Measurements from ENCODE around the gene TBX2.

Gene TBX2

DNA sequence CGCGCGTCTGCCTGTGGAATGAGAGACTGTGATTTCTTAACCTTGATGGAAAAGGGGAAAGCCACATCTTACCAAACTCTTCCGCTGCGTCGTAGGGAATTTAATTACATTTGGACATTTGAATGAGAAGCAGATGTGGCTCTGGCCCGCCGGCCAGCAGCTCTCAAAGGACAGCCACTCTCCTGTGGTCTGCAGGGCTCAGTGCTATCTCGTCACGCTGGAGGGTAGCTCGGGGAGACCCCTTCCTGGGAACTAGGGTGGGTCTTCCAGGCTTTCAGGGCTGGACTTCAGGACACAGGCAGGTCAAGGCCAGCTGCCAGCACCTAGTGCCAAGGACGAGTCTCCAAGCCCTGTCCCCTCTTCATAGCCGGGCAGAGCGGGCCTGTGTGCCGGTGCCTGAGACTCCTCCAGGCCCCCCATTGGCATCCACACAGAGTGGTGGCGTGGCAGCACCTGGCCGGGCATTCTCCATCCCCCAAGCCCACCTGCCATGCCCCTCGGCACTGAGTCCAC lies 15.9 kb upstream of the TBX2 start:
- H3K4me3 ChIP-seq (ENCODE audit: low read length) = no peak overlapping the region
- H3K4me1 ChIP-seq (ENCODE audit: control insufficient read depth, low read length) = no peaks in the 10 kb centered on the region
- no peaks in the 10 kb centered on the region for H3K9me2 ChIP-seq (replicated peaks; ENCODE audit: control insufficient read depth, low read length)
- no peaks in the 10 kb centered on the region for H4K20me1 ChIP-seq (ENCODE audit: control insufficient read depth, insufficient read depth, low read depth, low read length)
- H3K36me3 ChIP-seq (ENCODE audit: control insufficient read depth, low read length) = no peaks in the 10 kb centered on the region
- no peaks in the 10 kb centered on the region for H3K27me3 ChIP-seq (ENCODE audit: control insufficient read depth, low read length)
- no peak overlapping the region for H3K4me2 ChIP-seq (ENCODE audit: low read length)
- TF ChIP-seq EZH2phosphoT487 (IDR thresholded peaks at IDR 0.05; ENCODE audit: borderline replicate concordance, low read length) = no peak
- TF ChIP-seq, protein P1, sequence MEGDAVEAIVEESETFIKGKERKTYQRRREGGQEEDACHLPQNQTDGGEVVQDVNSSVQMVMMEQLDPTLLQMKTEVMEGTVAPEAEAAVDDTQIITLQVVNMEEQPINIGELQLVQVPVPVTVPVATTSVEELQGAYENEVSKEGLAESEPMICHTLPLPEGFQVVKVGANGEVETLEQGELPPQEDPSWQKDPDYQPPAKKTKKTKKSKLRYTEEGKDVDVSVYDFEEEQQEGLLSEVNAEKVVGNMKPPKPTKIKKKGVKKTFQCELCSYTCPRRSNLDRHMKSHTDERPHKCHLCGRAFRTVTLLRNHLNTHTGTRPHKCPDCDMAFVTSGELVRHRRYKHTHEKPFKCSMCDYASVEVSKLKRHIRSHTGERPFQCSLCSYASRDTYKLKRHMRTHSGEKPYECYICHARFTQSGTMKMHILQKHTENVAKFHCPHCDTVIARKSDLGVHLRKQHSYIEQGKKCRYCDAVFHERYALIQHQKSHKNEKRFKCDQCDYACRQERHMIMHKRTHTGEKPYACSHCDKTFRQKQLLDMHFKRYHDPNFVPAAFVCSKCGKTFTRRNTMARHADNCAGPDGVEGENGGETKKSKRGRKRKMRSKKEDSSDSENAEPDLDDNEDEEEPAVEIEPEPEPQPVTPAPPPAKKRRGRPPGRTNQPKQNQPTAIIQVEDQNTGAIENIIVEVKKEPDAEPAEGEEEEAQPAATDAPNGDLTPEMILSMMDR (IDR thresholded peaks at IDR 0.05; ENCODE audit: low read depth, low read length, poor library complexity, severe bottlenecking) = no peak
- no peaks in the 10 kb centered on the region for H3K9me3 ChIP-seq (ENCODE audit: control insufficient read depth, insufficient read depth, low read length)
- H3K79me2 ChIP-seq (ENCODE audit: control insufficient read depth, low read length) = no peaks in the 10 kb centered on the region
- H3F3A ChIP-seq (ENCODE audit: control insufficient read depth, insufficient read depth) = no peaks in the 10 kb centered on the region
- H3K27ac ChIP-seq (ENCODE audit: low read depth, low read length) = no peak overlapping the region

DNA sequence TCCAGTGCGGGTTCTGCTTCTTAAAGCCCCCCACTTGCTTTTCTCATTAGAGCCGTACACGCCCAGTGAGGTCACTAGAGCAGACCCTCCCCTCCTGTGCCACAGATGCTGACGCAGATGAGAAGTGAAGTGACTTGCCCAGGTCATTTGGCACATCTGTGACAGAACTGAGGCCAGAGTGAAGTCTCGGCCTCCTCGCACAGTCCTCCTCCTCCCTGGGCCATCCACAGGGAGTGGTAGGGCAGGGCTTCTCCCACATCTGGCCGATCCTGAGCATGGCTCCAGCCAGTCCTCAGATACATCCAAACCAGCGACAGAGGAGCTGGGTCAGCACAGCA lies 15.3 kb upstream of the TBX2 start:
- H3K4me1 ChIP-seq (ENCODE audit: control insufficient read depth, low read length) = no peaks in the 10 kb centered on the region
- no peaks in the 10 kb centered on the region for H3K9me3 ChIP-seq (ENCODE audit: control insufficient read depth, insufficient read depth, low read length)
- no peak overlapping the region for H3K4me3 ChIP-seq (ENCODE audit: low read length)
- H3K9me2 ChIP-seq (replicated peaks; ENCODE audit: control insufficient read depth, low read length) = no peaks in the 10 kb centered on the region
- H3K79me2 ChIP-seq (ENCODE audit: control insufficient read depth, low read length) = no peaks in the 10 kb centered on the region
- TF ChIP-seq EZH2phosphoT487 (IDR thresholded peaks at IDR 0.05; ENCODE audit: borderline replicate concordance, low read length) = no peak
- TF ChIP-seq, protein P1 (IDR thresholded peaks at IDR 0.05; ENCODE audit: low read depth, low read length, poor library complexity, severe bottlenecking) = no peak
- no peaks in the 10 kb centered on the region for H4K20me1 ChIP-seq (ENCODE audit: control insufficient read depth, insufficient read depth, low read depth, low read length)
- no peaks in the 10 kb centered on the region for H3K36me3 ChIP-seq (ENCODE audit: control insufficient read depth, low read length)
- no peak overlapping the region for H3K4me2 ChIP-seq (ENCODE audit: low read length)
- H3K27me3 ChIP-seq (ENCODE audit: control insufficient read depth, low read length) = no peaks in the 10 kb centered on the region
- no peaks in the 10 kb centered on the region for H3F3A ChIP-seq (ENCODE audit: control insufficient read depth, insufficient read depth)
- H3K27ac ChIP-seq (ENCODE audit: low read depth, low read length) = no peak overlapping the region

DNA sequence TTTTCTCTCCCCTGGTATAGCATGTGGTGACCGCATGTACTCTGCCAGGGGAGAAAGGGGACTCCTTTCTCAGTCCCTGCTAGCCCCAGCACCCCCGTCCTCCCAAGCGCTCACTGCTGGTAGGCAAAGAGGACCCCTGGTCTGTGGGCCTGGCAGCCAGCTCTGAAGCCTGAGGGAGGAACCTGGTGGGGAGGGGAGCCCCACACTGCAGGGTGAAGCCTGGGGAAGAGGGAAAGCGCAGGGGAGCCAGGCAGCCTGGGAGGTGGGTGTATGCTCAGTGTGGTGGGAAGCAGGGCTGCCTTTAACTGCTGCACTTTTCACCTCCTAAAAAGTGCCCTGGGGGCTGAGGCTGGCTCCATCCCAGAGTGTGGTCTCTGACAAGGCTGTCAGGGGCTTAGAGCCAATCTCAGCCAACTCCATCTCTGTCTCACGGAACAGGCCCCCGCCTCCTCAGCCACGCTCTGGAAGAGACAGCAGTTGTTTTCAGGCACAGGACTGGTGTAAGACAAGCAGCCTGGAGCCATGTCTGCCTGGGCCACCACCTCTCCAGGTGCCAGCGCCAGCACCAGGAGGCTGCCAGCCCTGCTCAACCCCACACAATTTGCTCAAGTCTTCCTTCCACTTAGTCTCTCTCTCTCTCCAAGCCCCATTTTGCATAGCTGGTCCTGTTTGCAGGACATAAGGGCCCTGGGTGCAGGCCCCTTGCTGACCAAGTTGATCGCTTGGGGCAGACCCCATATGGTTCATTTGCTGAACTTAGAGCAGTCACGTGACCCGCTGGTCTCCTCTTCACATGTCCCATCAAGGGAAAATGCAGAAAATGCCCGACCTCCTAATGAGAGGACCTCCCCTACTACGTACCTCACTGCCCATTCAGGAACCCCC lies 14.7 kb upstream of the TBX2 start:
- no peaks in the 10 kb centered on the region for H3K36me3 ChIP-seq (ENCODE audit: control insufficient read depth, low read length)
- H3K79me2 ChIP-seq (ENCODE audit: control insufficient read depth, low read length) = no peaks in the 10 kb centered on the region
- no peak overlapping the region for H3K27ac ChIP-seq (ENCODE audit: low read depth, low read length)
- H3K4me1 ChIP-seq (ENCODE audit: control insufficient read depth, low read length) = no peaks in the 10 kb centered on the region
- H3K9me3 ChIP-seq (ENCODE audit: control insufficient read depth, insufficient read depth, low read length) = no peaks in the 10 kb centered on the region
- H4K20me1 ChIP-seq (ENCODE audit: control insufficient read depth, insufficient read depth, low read depth, low read length) = no peaks in the 10 kb centered on the region
- no peaks in the 10 kb centered on the region for H3F3A ChIP-seq (ENCODE audit: control insufficient read depth, insufficient read depth)
- H3K9me2 ChIP-seq (replicated peaks; ENCODE audit: control insufficient read depth, low read length) = no peaks in the 10 kb centered on the region
- no peaks in the 10 kb centered on the region for H3K27me3 ChIP-seq (ENCODE audit: control insufficient read depth, low read length)
- no peak overlapping the region for H3K4me3 ChIP-seq (ENCODE audit: low read length)
- H3K4me2 ChIP-seq (ENCODE audit: low read length) = no peak overlapping the region
- no peak for TF ChIP-seq EZH2phosphoT487 (IDR thresholded peaks at IDR 0.05; ENCODE audit: borderline replicate concordance, low read length)

DNA sequence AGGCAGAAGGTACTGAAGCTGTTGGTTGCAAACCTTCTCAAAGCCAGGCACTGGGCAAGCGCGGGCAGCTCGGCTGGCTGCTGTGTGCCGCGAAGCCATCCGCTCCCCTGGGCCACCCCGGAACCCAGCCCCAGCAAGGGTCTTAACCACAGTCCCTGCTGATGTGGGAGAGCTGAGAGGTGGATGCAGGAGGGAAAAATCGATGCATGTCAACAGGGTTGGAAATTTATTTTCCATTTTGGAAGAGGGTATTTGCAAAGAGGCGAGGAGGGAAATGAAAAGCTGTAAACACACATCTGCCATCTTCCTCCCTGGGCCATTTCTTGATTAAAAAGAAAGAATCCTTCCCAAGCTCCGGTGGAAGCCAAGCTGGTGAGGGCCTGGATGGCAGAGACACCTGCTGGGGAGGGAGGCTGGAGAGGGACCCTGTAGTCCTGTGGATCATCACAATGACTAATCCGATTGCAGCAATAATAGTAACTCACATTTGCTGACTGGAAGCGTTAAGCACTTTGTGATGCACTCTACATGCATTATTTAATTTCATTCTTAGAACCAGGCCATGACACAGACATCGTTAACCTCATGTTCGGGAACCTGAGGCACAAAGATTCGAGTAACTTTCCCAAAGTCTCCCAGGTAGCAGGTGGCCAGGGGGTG lies 13.9 kb upstream of the TBX2 start:
- Histone ChIP-seq H3K36me3 (ENCODE audit: control insufficient read depth, low read length) (no peaks in the 10 kb centered on the region), H3K9me3 (ENCODE audit: control insufficient read depth, insufficient read depth, low read length) (no peaks in the 10 kb centered on the region), H3K4me2 (ENCODE audit: low read length) (no peak overlapping the region), H3K27ac (ENCODE audit: low read depth, low read length) (no peak overlapping the region), H3K27me3 (ENCODE audit: control insufficient read depth, low read length) (no peaks in the 10 kb centered on the region), H3K4me3 (ENCODE audit: low read length) (no peak overlapping the region), H3F3A (ENCODE audit: control insufficient read depth, insufficient read depth) (no peaks in the 10 kb centered on the region), H3K4me1 (ENCODE audit: control insufficient read depth, low read length) (no peaks in the 10 kb centered on the region), H3K79me2 (ENCODE audit: control insufficient read depth, low read length) (no peaks in the 10 kb centered on the region), H4K20me1 (ENCODE audit: control insufficient read depth, insufficient read depth, low read depth, low read length) (no peaks in the 10 kb centered on the region), H3K9me2 (replicated peaks; ENCODE audit: control insufficient read depth, low read length) (no peaks in the 10 kb centered on the region)
- no peak for TF ChIP-seq EZH2phosphoT487 (IDR thresholded peaks at IDR 0.05; ENCODE audit: borderline replicate concordance, low read length)
- TF ChIP-seq, protein P1 (IDR thresholded peaks at IDR 0.05; ENCODE audit: low read depth, low read length, poor library complexity, severe bottlenecking) = no peak
